ENCODE data around the gene GALE. TPM values are rescaled to one million over a fixed set of nuclear protein-coding genes. Genes with fewer than 3 reads are reported as not detected.

Gene GALE
- total and polyA plus RNA-seq, 2 donors (not counting 3 experiments of a cell fraction or from before 2014, with no cell fraction given): 42.9 to 64.7 TPM

DNA sequence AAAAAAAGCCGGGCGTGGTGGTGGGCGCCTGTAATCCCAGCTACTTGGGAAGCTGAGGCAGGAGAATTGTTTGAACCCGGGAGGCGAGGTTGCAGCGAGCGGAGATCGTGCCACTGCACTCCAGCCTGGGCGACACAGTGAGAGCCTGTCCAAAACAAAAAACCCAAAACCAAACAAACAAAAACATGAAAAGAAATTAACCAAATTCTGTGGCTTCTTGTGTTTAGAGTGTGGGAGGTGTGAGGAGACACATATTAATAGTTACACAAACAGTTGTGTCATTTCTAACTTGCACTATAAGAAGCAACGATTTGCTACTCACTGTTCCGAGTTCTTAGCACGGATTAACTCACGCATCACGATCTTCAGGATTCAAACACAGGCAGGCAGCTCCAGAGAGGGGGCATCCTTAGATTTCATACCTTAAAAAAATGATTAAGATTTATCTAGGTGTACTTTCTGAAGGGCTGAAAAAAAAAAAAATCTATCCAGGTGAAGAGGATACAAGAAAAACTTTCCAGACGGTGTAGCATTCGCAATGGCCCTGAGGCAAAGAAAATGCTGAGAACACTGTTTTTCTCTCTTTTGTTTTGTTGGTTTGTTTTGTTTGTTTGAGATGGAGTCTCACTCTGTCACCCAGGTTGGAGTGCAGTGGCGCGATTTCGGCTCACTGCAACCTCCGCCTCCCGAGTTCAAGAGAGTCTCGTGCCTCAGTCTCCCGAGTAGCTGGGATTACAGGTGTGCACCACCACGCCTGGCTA lies 25.4 kb upstream of the GALE start:
- Histone ChIP-seq H3K4me1 (ENCODE audit: control insufficient read depth, extremely low read depth, insufficient read depth, low read length) (peaks cover 9% of the 10 kb centered on the region), H3K79me2 (ENCODE audit: control insufficient read depth, insufficient read depth, low read length) (peaks cover 6% of the 10 kb centered on the region), H2AFZ (ENCODE audit: low read depth, low read length) (peak overlapping the region; percentile 81), H3K9me1 (replicated peaks; ENCODE audit: control insufficient read depth, extremely low read depth, insufficient read depth, low read length) (no peaks in the 10 kb centered on the region), H3K36me3 (ENCODE audit: control insufficient read depth in 2 of 2, extremely low read depth in 1 of 2, insufficient read depth in 2 of 2, low read length in 2 of 2) (no peaks in the 10 kb centered on the region), H3K27me3 (ENCODE audit: control insufficient read depth in 2 of 2, insufficient read depth in 2 of 2, low read length in 2 of 2) (no peaks in the 10 kb centered on the region), H3K27ac (ENCODE audit: insufficient read depth, low read depth, low read length) (peak overlapping the region; percentile 76), H3K9ac (replicated peaks; ENCODE audit: extremely low read depth, insufficient read depth, low read length) (peak overlapping the region; percentile 96), H3K4me2 (ENCODE audit: insufficient read depth, low read length) (peak overlapping the region; percentile 70), H3K9me3 (replicated peaks; ENCODE audit: control insufficient read depth, insufficient read depth, low read length) (no peaks in the 10 kb centered on the region), H4K20me1 (replicated peaks; ENCODE audit: control insufficient read depth, extremely low read depth, insufficient read depth, low read length) (no peaks in the 10 kb centered on the region), H3K4me3 (replicated peaks in 1 of 3; ENCODE audit: insufficient read depth in 1 of 3, low read depth in 1 of 3, low read length in 3 of 3) (peak overlapping the region in 2 of 3 experiments; percentile 99)
- TSS peak; percentile 79 for BruUV-seq (replicated peaks)
- intact Hi-C loops (cut with micrococcal nuclease): loop anchor here (1.0 to 5.0 kb wide), 3 partner anchors 17 to 131 kb away; partner anchors contain the start of genes FUCA1 and PNRC2
- FAIRE-seq (no peak), DNase-seq (ENCODE audit: low read depth, low spot score) (no peak)
- ChIA-PET CTCF (interaction anchor here (0.7 to 1.7 kb wide), 8 partner anchors 15 to 126 kb away, joined by 3 to 11 read pairs (median 4); partner anchors contain the start of genes GALE and LYPLA2), POLR2A (interaction anchor here (0.6 to 1.4 kb wide), 5 partner anchors 9 to 1245 kb away, joined by 3 to 6 read pairs (median 5); no protein-coding TSS in a partner anchor)
- TF ChIP-seq POLR2A (IDR thresholded peaks at IDR 0.05; ENCODE audit: low read depth, low read length): no peak
- dilution Hi-C loops (cut with MboI; ENCODE audit: extremely low pct_ligation_motif_present, low sequenced_read_pairs): no loop called here

DNA sequence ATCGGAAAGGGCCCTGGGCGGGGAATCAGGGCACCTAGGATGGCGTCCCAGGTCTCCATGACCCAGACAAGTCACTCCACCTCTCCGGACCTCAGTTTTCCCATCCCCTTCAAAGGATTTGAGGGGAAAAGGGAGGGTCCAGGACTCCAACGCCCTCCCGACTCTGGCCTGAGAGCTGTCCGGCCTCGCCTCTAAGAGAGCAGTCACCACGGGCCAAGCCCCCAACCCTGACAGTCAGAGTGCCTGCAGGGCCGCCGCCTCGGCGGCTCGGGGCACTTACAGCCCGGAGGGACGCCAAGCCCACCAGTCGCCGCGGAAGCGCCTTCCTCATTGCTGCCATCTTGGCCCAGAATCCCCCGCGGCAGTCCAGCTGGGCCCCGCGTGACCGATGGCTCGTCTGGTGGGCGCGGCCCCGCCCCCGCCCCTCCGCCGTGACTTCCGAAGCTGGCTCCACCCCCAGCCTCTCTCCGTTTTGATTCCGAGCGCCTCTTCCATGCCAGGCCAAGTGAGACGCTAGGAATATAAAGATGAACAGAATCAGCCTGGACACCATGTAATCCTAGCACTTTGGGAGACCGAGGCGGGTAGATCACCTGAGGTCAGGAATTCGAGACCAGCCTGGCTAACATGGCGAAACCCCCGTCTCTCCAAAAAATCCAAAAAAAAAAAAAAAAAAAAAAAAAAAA lies 24.7 kb upstream of the GALE start, which contains the start of gene HMGCL:
TSS of gene HMGCL (minus strand) at position 354 of the 686 bp plus-strand sequence. CDS start at position 340, 14 bp downstream.
- dilution Hi-C loops (cut with MboI; ENCODE audit: extremely low pct_ligation_motif_present, low sequenced_read_pairs): no loop called here

More for the DNA sequence above, 24.7 kb upstream of the GALE start, which contains the start of gene HMGCL:
- H4K20me1 ChIP-seq (replicated peaks; ENCODE audit: control insufficient read depth, extremely low read depth, insufficient read depth, low read length): no peaks in the 10 kb centered on the region
- TF ChIP-seq, protein P1, sequence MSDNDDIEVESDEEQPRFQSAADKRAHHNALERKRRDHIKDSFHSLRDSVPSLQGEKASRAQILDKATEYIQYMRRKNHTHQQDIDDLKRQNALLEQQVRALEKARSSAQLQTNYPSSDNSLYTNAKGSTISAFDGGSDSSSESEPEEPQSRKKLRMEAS (IDR thresholded peaks at IDR 0.05; ENCODE audit: insufficient read depth, insufficient read length): peak; percentile 63
- TF ChIP-seq FOS (IDR thresholded peaks at IDR 0.05; ENCODE audit: borderline replicate concordance, insufficient read depth, low read length) (no peak), POLR2AphosphoS5 (IDR thresholded peaks at IDR 0.05; ENCODE audit: insufficient read depth, low read depth, low read length) (peak; percentile 98), JUN (IDR thresholded peaks at IDR 0.05; ENCODE audit: borderline replicate concordance, insufficient read depth, insufficient read length, low read depth) (no peak), MYC (IDR thresholded peaks at IDR 0.05; ENCODE audit: low read depth, low read length) (peak; percentile 63), EZH2 (IDR thresholded peaks at IDR 0.05; ENCODE audit: borderline replicate concordance, low read depth, low read length, severe bottlenecking) (no peak), GATA2 (IDR thresholded peaks at IDR 0.05; ENCODE audit: insufficient read depth, insufficient read length, low read depth, low read length) (no peak), POLR2A (IDR thresholded peaks at IDR 0.05; ENCODE audit: low read depth, low read length) (peak; percentile 95)
- no peaks in the 10 kb centered on the region for H3K36me3 ChIP-seq (ENCODE audit: control insufficient read depth in 2 of 2, extremely low read depth in 1 of 2, insufficient read depth in 2 of 2, low read length in 2 of 2)
- FAIRE-seq: peak; percentile 86
- peak within 1 kb of the TSS; percentile 96 for H3K9ac ChIP-seq (replicated peaks; ENCODE audit: extremely low read depth, insufficient read depth, low read length)
- H3K79me2 ChIP-seq (ENCODE audit: control insufficient read depth, insufficient read depth, low read length): peaks cover 6% of the 10 kb centered on the region
- peak within 1 kb of the TSS; percentile 76 for H3K27ac ChIP-seq (ENCODE audit: insufficient read depth, low read depth, low read length)
- ChIA-PET POLR2A (interaction anchor here (0.6 to 1.4 kb wide), 6 partner anchors 9 to 1245 kb away, joined by 3 to 6 read pairs (median 4); partner anchors contain the start of gene GALE), CTCF (interaction anchor here (0.7 to 1.7 kb wide), 11 partner anchors 12 to 127 kb away, joined by 3 to 11 read pairs (median 4); partner anchors contain the start of genes GALE, LYPLA2 and PITHD1)
- DNase-seq (ENCODE audit: low read depth, low spot score): peak; percentile 91
- intact Hi-C loops (cut with micrococcal nuclease): loop anchor here (1.0 to 5.0 kb wide), 3 partner anchors 16 to 132 kb away; partner anchors contain the start of genes FUCA1 and PNRC2
- peak within 1 kb of the TSS; percentile 91 to 99 (median 99) for H3K4me3 ChIP-seq (replicated peaks in 1 of 3; ENCODE audit: insufficient read depth in 1 of 3, low read depth in 1 of 3, low read length in 3 of 3)
- no TSS peak for BruUV-seq (replicated peaks)
- H3K9me1 ChIP-seq (replicated peaks; ENCODE audit: control insufficient read depth, extremely low read depth, insufficient read depth, low read length): no peaks in the 10 kb centered on the region
- no peaks in the 10 kb centered on the region for H3K9me3 ChIP-seq (replicated peaks; ENCODE audit: control insufficient read depth, insufficient read depth, low read length)
- peaks cover 9% of the 10 kb centered on the region for H3K4me1 ChIP-seq (ENCODE audit: control insufficient read depth, extremely low read depth, insufficient read depth, low read length)
- H3K27me3 ChIP-seq (ENCODE audit: control insufficient read depth in 2 of 2, insufficient read depth in 2 of 2, low read length in 2 of 2): no peaks in the 10 kb centered on the region
- H3K4me2 ChIP-seq (ENCODE audit: insufficient read depth, low read length): peak within 1 kb of the TSS; percentile 99
- peak within 1 kb of the TSS; percentile 81 for H2AFZ ChIP-seq (ENCODE audit: low read depth, low read length)

Measured in endothelial cell of umbilical vein (primary cell).